HCT116 (cell line): ENCODE results near the gene GPX1. TPM values are rescaled to one million over a fixed set of nuclear protein-coding genes. Genes with fewer than 3 reads are reported as not detected.

ENCODE experiments used
- ATAC-seq: fragments of 200-7000 bp; cut with Tn5 transposase; 2 replicates; pipeline ENCODE4 v1.9.1; 2020; ENCODE audit warnings: mild to moderate bottlenecking, moderate library complexity
- BruUV-seq: library from RNA; stranded (reverse); fragments of 400-500 nt; replicated peaks from 2 replicates; lab custom pipeline; 2021; lab: Mats Ljungman, UMichigan
- CTCF ChIA-PET: fragments of 300-600 bp; sonication (Branson Sonifier 250); formaldehyde crosslinking; loops from one replicate; lab custom pipeline; 2021; ENCODE audit warnings: antibody characterized with exemption; lab: Charles Lee
- POLR2A ChIA-PET: fragments of 300-600, 350-600 bp; sonication (Branson Sonifier 250); formaldehyde crosslinking; loops from one replicate; lab custom pipeline; 2021; ENCODE audit warnings: antibody characterized with exemption; lab: Charles Lee
- RAD21 ChIA-PET, 2 experiments: fragments of 300-600 bp; sonication (Branson Sonifier 250); formaldehyde crosslinking; loops; one replicate each; lab custom pipeline; 2023; ENCODE audit warnings: low total read pairs in 2 of 2; ENCODE audit not compliant: uncharacterized antibody in 2 of 2, unreplicated experiment in 2 of 2, low non-redundant PET in 1 of 2; lab: Charles Lee
- DNase-seq: peaks from one replicate; pipeline ENCODE4 v3.0.0-alpha.2; 2010; ENCODE audit warnings: low read depth, low spot score
- H2AFZ ChIP-seq: fragments of 200-600 bp; shearing (Covaris generic), sonication (generic); 2 replicates; pipeline ENCODE4 v1.6.1; 2017; ENCODE audit warnings: low read depth, mixed run types, mixed read lengths, antibody characterized with exemption, low read length; ENCODE audit not compliant: poor library complexity, severe bottlenecking
- H3K27ac ChIP-seq: 2 replicates; pipeline ENCODE4 v1.5.1; 2012; ENCODE audit warnings: low read depth, low read length
- H3K27me3 ChIP-seq: fragments of 200-600 bp; sonication (generic); 2 replicates; pipeline ENCODE4 v1.6.1; 2016; ENCODE audit warnings: mixed run types, low read length, mixed read lengths; ENCODE audit not compliant: insufficient read depth
- H3K36me3 ChIP-seq, 2 experiments: fragments of 200-500 bp in 1 of 2; fragments of 200-600 bp in 1 of 2; sonication (Bioruptor generic) in 1 of 2; sonication (generic) in 1 of 2; 2 replicates each; pipeline versions ENCODE4 v1.5.1 to v1.6.1; 2014 to 2016; ENCODE audit warnings: low read length in 2 of 2, inconsistent platforms in 1 of 2, mixed read lengths in 1 of 2, mixed run types in 1 of 2; ENCODE audit not compliant: insufficient read depth in 2 of 2, control insufficient read depth in 1 of 2
- H3K4me1 ChIP-seq, 2 experiments: fragments of 200-600 bp in 1 of 2; sonication (generic) in 1 of 2; 2 replicates each; pipeline versions ENCODE4 v1.5.1 to v1.6.1; 2012 to 2017; ENCODE audit warnings: low read length in 2 of 2, inconsistent platforms in 1 of 2, mild to moderate bottlenecking in 1 of 2, mixed read lengths in 1 of 2, mixed run types in 1 of 2, moderate library complexity in 1 of 2; ENCODE audit not compliant: insufficient read depth in 2 of 2, control insufficient read depth in 1 of 2
- H3K4me2 ChIP-seq: fragments of 200-600 bp; sonication (generic); 2 replicates; pipeline ENCODE4 v1.6.1; 2017; ENCODE audit warnings: mixed run types, low read length, mixed read lengths
- H3K4me3 ChIP-seq, 2 experiments: fragments of 200-600 bp in 1 of 2; sonication (generic) in 1 of 2; replicated peaks in 1 of 2; 2 replicates each; pipeline ENCODE4 v1.5.1; 2011 to 2016; ENCODE audit warnings: low read length in 2 of 2, control low read depth in 1 of 2, low read depth in 1 of 2, mild to moderate bottlenecking in 1 of 2, mixed read lengths in 1 of 2, mixed run types in 1 of 2
- H3K79me2 ChIP-seq: fragments of 200-600 bp; sonication (generic); 2 replicates; pipeline ENCODE4 v1.6.1; 2017; ENCODE audit warnings: mild to moderate bottlenecking, mixed run types, low read length, moderate library complexity, mixed read lengths; ENCODE audit not compliant: insufficient read depth
- H3K9ac ChIP-seq: fragments of 200-600 bp; sonication (generic); 2 replicates; pipeline ENCODE4 v1.6.1; 2016; ENCODE audit warnings: low read length, mixed read lengths
- H3K9me2 ChIP-seq: fragments of 200-600 bp; sonication (generic), shearing (Covaris generic); 2 replicates; pipeline ENCODE4 v1.6.1; 2017; ENCODE audit warnings: mixed run types, mild to moderate bottlenecking, moderate library complexity; ENCODE audit not compliant: insufficient read depth
- H3K9me3 ChIP-seq, 2 experiments: fragments of 200-500 bp in 1 of 2; fragments of 200-600 bp in 1 of 2; sonication (Bioruptor generic) in 1 of 2; sonication (generic) in 1 of 2; 2 replicates each; pipeline ENCODE4 v1.6.1; 2014 to 2017; ENCODE audit warnings: low read length in 2 of 2, mixed read lengths in 2 of 2, inconsistent platforms in 1 of 2, low read depth in 1 of 2, mild to moderate bottlenecking in 1 of 2, mixed run types in 1 of 2, moderate library complexity in 1 of 2; ENCODE audit not compliant: control insufficient read depth in 1 of 2, insufficient read depth in 1 of 2
- H4K20me1 ChIP-seq: fragments of 200-600 bp; sonication (generic), shearing (Covaris generic); 2 replicates; pipeline ENCODE4 v1.6.1; 2017; ENCODE audit warnings: mixed run types, mild to moderate bottlenecking, moderate library complexity; ENCODE audit not compliant: insufficient read depth
- ATF3 ChIP-seq: IDR thresholded peaks from 2 replicates; pipeline ENCODE4 v1.6.1; 2012
- CEBPB ChIP-seq: IDR thresholded peaks from 2 replicates; pipeline ENCODE4 v1.6.1; 2012; ENCODE audit warnings: low read depth
- CTCF ChIP-seq, 3 experiments: fragments of 200-600 bp in 1 of 3; sonication (generic) in 1 of 3; IDR thresholded peaks in 2 of 3; conservative IDR thresholded peaks in 1 of 3; 2 replicates each; pipeline ENCODE4 v1.5.1; 2012 to 2017; ENCODE audit warnings: low read depth in 2 of 3, low read length in 2 of 3, antibody characterized with exemption in 1 of 3, borderline replicate concordance in 1 of 3, control low read depth in 1 of 3, mild to moderate bottlenecking in 1 of 3, mixed read lengths in 1 of 3, mixed run types in 1 of 3, moderate library complexity in 1 of 3; ENCODE audit not compliant: insufficient read depth in 1 of 3
- intact Hi-C: fragments of 100-400 bp; cut with micrococcal nuclease; formaldehyde crosslinking; loops from 2 replicates; pipeline ENCODE4 v1.10.0; 2022
- total RNA-seq: library from RNA; stranded (reverse); gene quantifications from one replicate; pipeline ENCODE4 v1.2.1, GENCODE V29; 2021; ENCODE audit not compliant: unreplicated experiment

The GPX1 gene
- total RNA-seq, 1 experiment from 2014 or later: 330 TPM

GRCh38 chr3:49352281-49352680 lies 5.9 kb downstream of the GPX1 start (continued):
- TF ChIP-seq ATF3: no peak

- Histone ChIP-seq H3K36me3 (peaks cover 4 to 6% of the 10 kb centered on the region in 2 experiments; a peak in 3 of 4 replicates), H3K4me3 (no peak overlapping the region), H3K27ac (no peak overlapping the region), H3K9me3 (no peaks in the 10 kb centered on the region), H3K79me2 (peaks cover 4% of the 10 kb centered on the region), H4K20me1 (no peaks in the 10 kb centered on the region), H3K4me1 (peaks cover 7 to 33% of the 10 kb centered on the region in 2 experiments), H3K9ac (no peak overlapping the region), H2AFZ (no peak overlapping the region), H3K4me2 (peak overlapping the region; percentile 6; the same call in 1 of the 2 replicates), H3K27me3 (no peaks in the 10 kb centered on the region), H3K9me2 (no peaks in the 10 kb centered on the region)
- ATAC-seq (no peak), DNase-seq (no peak)
- ChIA-PET POLR2A (interaction anchor here (0.7 to 2.0 kb wide), 2 partner anchors 11 to 12 kb away, joined by 3 to 8 read pairs; partner anchors contain the start of gene USP4), RAD21 (no interaction called here), CTCF (interaction anchor here (0.9 kb wide), 1 partner anchor 11 kb away, joined by 4 read pairs; no protein-coding TSS in a partner anchor)
- no TSS peak for BruUV-seq
- intact Hi-C loops: no loop called here
- TF ChIP-seq CEBPB (0 out of 2 replicates have a peak, but pooled peaks have one; percentile 25), CTCF (IDR thresholded peaks at IDR 0.05 in 2 of 3, conservative IDR thresholded peaks at IDR 0.05 in 1 of 3; ENCODE audit: borderline replicate concordance in 1 of 3, insufficient read depth in 1 of 3, low read depth in 2 of 3, low read length in 2 of 3) (no peak)
Measured at GRCh38 chr3:49351521-49352011, 6.6 kb downstream of the GPX1 start.
